GM12878 (cell line): ENCODE results near the gene OR1F1. TPM values are rescaled to one million over a fixed set of nuclear protein-coding genes. Genes with fewer than 3 reads are reported as not detected.

Experiments
- ASH2L ChIP-seq: fragments of 300-600, 200-600 bp; sonication (generic); IDR thresholded peaks from 2 replicates; pipeline ENCODE4 v1.6.1; 2017; ENCODE audit warnings: low read depth, mild to moderate bottlenecking, borderline replicate concordance
- BMI1 ChIP-seq: fragments of 450-650 bp; IDR thresholded peaks from 2 replicates; pipeline ENCODE4 v1.6.1; 2016; ENCODE audit warnings: mild to moderate bottlenecking, moderate library complexity, borderline replicate concordance
- E2F4 ChIP-seq: IDR thresholded peaks from 2 replicates; pipeline ENCODE4 v1.6.1; 2012; ENCODE audit warnings: low read depth, low read length, improper control_type of control experiment
- EED ChIP-seq: sonication (generic); IDR thresholded peaks from 2 replicates; pipeline ENCODE4 v1.6.1; 2016; ENCODE audit warnings: antibody characterized with exemption, low read depth
- ELK1 ChIP-seq: IDR thresholded peaks from 2 replicates; pipeline ENCODE4 v1.6.1; 2012; ENCODE audit warnings: low read depth, low read length, improper control_type of control experiment
- FOXK2 ChIP-seq: fragments of 450-650 bp; IDR thresholded peaks from 2 replicates; pipeline ENCODE4 v1.6.1; 2017; ENCODE audit warnings: mild to moderate bottlenecking, moderate library complexity
- HDAC6 ChIP-seq: fragments of 200-600 bp; sonication (generic); IDR thresholded peaks from one replicate; pipeline ENCODE4 v1.8.0; 2017; ENCODE audit warnings: antibody characterized with exemption; ENCODE audit not compliant: unreplicated experiment
- IRF4 ChIP-seq: IDR thresholded peaks from 2 replicates; pipeline ENCODE4 v1.6.1; 2011; ENCODE audit warnings: low read depth, low read length
- MTA2 ChIP-seq: fragments of 450-650 bp; IDR thresholded peaks from 2 replicates; pipeline ENCODE4 v1.6.1; 2016; ENCODE audit warnings: low read depth, mild to moderate bottlenecking, moderate library complexity
- MTA3 ChIP-seq: IDR thresholded peaks from 2 replicates; pipeline ENCODE4 v1.6.1; 2012; ENCODE audit warnings: low read length, inconsistent platforms, borderline replicate concordance
- STAT3 ChIP-seq: IDR thresholded peaks from 2 replicates; pipeline ENCODE4 v1.6.1; 2011; ENCODE audit warnings: low read depth, low read length, improper control_type of control experiment
- SUPT20H ChIP-seq: IDR thresholded peaks from 2 replicates; pipeline ENCODE4 v1.6.1; 2011; ENCODE audit warnings: low read depth, mild to moderate bottlenecking, low read length, moderate library complexity, borderline replicate concordance; ENCODE audit not compliant: control insufficient read depth
- TBL1XR1 ChIP-seq: IDR thresholded peaks from 2 replicates; pipeline ENCODE4 v1.6.1; 2012; ENCODE audit warnings: low read depth, low read length, improper control_type of control experiment
- ZBTB40 ChIP-seq: fragments of 450-650 bp; IDR thresholded peaks from 2 replicates; pipeline ENCODE4 v1.6.1; 2016; ENCODE audit warnings: mild to moderate bottlenecking, moderate library complexity, borderline replicate concordance
- ZNF217 ChIP-seq: fragments of 450-650 bp; IDR thresholded peaks from 2 replicates; pipeline ENCODE4 v1.6.1; 2017; ENCODE audit warnings: antibody characterized with exemption, mild to moderate bottlenecking
- polyA plus RNA-seq, 11 experiments: library from polyadenylated mRNA; depleted of rRNA in 4 of 11; unstranded in 6 of 11; stranded (reverse) in 5 of 11; fragments of >200 nt; fragmentation: Nextera tagmentation in 4 of 11; fragmentation: Illumina TruSeq in 1 of 11; extraction: Ambion mirVana in 4 of 11; extraction: Trizol in 1 of 11; gene quantifications; 1 replicate in 1 of 11; 2 replicates in 10 of 11; pipeline versions ENCODE4 v1.2.1 to v1.2.3, GENCODE V29; 2011 to 2016; ENCODE audit warnings: inconsistent platforms in 2 of 11, missing spikeins in 2 of 11, low read depth in 1 of 11
- total RNA-seq, 4 experiments: library from RNA; depleted of rRNA in 3 of 4; stranded (reverse); fragments of >200 nt in 3 of 4; fragmentation: Illumina TruSeq in 1 of 4; extraction: Trizol in 1 of 4; gene quantifications; 2 replicates each; pipeline versions ENCODE4 v1.2.1 to v1.2.3, GENCODE V29; 2013 to 2021
- TF ChIP-seq, protein P1 (sequence below): IDR thresholded peaks from 2 replicates; pipeline ENCODE4 v1.6.1; 2011; ENCODE audit warnings: borderline replicate concordance, low read depth, mild to moderate bottlenecking, moderate library complexity, mixed read lengths, low read length; ENCODE audit not compliant: insufficient read depth; ENCODE audit errors: extremely low read length
- TF ChIP-seq, protein P2 (sequence below): IDR thresholded peaks from 2 replicates; pipeline ENCODE4 v1.6.1; 2012; ENCODE audit warnings: low read depth, low read length, improper control_type of control experiment
- TF ChIP-seq, protein P3 (sequence below): fragments of 450-650 bp; IDR thresholded peaks from 2 replicates; pipeline ENCODE4 v1.6.1; 2017; ENCODE audit warnings: antibody characterized with exemption, mild to moderate bottlenecking, moderate library complexity

The OR1F1 gene
- total and polyA plus RNA-seq, 10 of the 15 experiments (the other 5 are each of a cell fraction or from before 2014, with no cell fraction given) = 0.10 to 0.14 (median 0.12) TPM; not detected in 7

DNA sequence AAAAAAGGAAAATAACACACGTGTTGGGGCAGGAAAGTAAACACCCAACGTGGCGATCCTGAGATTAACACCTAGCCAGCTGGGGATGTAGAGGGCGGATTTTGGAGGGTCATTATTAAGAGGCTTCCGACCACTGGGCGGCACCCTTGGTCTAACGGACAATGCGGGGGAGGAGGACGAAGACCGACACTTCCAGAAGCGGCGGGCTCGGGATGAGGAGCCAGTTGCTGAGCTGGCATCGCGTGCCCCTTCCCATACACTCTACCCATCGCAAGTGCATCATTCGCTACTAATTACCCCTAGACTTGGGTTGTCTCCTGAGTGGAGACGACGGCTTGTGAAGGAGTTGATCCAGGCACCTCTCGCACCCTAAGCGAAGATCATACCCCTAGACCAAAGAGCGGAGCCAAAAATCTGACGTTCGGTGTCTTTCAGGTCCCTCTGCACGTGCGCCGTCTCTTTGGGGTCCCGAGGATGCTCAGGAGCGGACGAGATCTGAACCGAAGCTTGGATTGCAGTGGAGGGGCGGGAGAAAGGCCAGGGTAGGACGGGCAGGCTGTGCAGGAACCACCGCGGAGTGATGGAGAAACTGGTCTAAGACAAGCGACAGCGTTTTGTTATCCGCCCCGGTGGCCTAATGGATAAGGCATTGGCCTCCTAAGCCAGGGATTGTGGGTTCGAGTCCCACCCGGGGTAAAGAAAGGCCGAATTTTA is 35.6 kb upstream of the OR1F1 start (continued):
- TF ChIP-seq ZBTB40 (peak; percentile 77; the same call in 1 of the 2 replicates), STAT3 (no peak), SUPT20H (no peak), E2F4 (no peak), FOXK2 (0 out of 2 replicates have a peak, but pooled peaks have one; percentile 38), EED (no peak; the same call in 1 of the 2 replicates), MTA3 (no peak), ELK1 (0 out of 2 replicates have a peak, but pooled peaks have one; percentile 51), MTA2 (0 out of 2 replicates have a peak, but pooled peaks have one; percentile 7), IRF4 (no peak), ASH2L (no peak), BMI1 (no peak), HDAC6 (no peak), TBL1XR1 (no peak), ZNF217 (peak; percentile 28; the same call in 1 of the 2 replicates)
- TF ChIP-seq, protein P1, sequence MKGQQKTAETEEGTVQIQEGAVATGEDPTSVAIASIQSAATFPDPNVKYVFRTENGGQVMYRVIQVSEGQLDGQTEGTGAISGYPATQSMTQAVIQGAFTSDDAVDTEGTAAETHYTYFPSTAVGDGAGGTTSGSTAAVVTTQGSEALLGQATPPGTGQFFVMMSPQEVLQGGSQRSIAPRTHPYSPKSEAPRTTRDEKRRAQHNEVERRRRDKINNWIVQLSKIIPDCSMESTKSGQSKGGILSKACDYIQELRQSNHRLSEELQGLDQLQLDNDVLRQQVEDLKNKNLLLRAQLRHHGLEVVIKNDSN = no peak
- TF ChIP-seq, protein P2, sequence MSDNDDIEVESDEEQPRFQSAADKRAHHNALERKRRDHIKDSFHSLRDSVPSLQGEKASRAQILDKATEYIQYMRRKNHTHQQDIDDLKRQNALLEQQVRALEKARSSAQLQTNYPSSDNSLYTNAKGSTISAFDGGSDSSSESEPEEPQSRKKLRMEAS = 0 out of 2 replicates have a peak, but pooled peaks have one; percentile 56
- TF ChIP-seq, protein P3, sequence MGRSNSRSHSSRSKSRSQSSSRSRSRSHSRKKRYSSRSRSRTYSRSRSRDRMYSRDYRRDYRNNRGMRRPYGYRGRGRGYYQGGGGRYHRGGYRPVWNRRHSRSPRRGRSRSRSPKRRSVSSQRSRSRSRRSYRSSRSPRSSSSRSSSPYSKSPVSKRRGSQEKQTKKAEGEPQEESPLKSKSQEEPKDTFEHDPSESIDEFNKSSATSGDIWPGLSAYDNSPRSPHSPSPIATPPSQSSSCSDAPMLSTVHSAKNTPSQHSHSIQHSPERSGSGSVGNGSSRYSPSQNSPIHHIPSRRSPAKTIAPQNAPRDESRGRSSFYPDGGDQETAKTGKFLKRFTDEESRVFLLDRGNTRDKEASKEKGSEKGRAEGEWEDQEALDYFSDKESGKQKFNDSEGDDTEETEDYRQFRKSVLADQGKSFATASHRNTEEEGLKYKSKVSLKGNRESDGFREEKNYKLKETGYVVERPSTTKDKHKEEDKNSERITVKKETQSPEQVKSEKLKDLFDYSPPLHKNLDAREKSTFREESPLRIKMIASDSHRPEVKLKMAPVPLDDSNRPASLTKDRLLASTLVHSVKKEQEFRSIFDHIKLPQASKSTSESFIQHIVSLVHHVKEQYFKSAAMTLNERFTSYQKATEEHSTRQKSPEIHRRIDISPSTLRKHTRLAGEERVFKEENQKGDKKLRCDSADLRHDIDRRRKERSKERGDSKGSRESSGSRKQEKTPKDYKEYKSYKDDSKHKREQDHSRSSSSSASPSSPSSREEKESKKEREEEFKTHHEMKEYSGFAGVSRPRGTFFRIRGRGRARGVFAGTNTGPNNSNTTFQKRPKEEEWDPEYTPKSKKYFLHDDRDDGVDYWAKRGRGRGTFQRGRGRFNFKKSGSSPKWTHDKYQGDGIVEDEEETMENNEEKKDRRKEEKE = no peak
